ENCODE results near the gene ASPN. TPM values are rescaled to one million over a fixed set of nuclear protein-coding genes. Genes with fewer than 3 reads are reported as not detected.
"Not testable (repeated sequence)": the region's sequence is repeated elsewhere in the genome, so short reads cannot be mapped to it uniquely, and the experiment has no call there.

The ASPN gene
- total RNA-seq, 1 donor from 2014 or later, result not detected

DNA sequence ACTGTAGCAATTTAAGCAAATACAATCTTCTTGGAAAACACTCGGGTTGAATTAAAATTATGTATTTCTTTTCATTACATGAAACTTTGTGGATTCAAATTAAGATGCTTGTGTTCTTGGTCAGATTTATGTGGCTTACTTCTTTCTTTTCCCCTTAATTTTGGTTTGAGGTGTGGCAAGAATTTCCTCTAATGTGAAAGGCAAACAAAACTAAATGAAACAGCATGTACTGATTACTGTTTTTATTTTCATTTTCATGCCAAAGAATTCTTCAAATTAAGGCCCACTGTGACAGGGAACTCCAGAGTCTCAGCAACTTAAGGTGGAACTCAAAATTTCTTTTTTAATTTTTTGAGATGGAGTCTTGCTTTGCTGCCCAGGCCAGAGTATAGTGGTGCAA is 58.0 kb downstream of the ASPN start, which contains the start of gene OMD:
TSS of gene OMD (minus strand) at position 132 of the 400 bp plus-strand sequence. CDS start 6,913 bp downstream, outside the sequence.
- no peak for DNase-seq
- ATAC-seq (ENCODE audit: low read depth), result no peak
- no peaks in the 10 kb centered on the region for H3K27me3 Mint-ChIP-seq
- H3K9me3 Mint-ChIP-seq, result no peaks in the 10 kb centered on the region
- no peak within 1 kb of the TSS for H3K27ac Mint-ChIP-seq
- TF ChIP-seq, protein P1, sequence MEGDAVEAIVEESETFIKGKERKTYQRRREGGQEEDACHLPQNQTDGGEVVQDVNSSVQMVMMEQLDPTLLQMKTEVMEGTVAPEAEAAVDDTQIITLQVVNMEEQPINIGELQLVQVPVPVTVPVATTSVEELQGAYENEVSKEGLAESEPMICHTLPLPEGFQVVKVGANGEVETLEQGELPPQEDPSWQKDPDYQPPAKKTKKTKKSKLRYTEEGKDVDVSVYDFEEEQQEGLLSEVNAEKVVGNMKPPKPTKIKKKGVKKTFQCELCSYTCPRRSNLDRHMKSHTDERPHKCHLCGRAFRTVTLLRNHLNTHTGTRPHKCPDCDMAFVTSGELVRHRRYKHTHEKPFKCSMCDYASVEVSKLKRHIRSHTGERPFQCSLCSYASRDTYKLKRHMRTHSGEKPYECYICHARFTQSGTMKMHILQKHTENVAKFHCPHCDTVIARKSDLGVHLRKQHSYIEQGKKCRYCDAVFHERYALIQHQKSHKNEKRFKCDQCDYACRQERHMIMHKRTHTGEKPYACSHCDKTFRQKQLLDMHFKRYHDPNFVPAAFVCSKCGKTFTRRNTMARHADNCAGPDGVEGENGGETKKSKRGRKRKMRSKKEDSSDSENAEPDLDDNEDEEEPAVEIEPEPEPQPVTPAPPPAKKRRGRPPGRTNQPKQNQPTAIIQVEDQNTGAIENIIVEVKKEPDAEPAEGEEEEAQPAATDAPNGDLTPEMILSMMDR (IDR thresholded peaks at IDR 0.05), result no peak
- H3K4me1 Mint-ChIP-seq, result no peaks in the 10 kb centered on the region
- no peaks in the 10 kb centered on the region for H3K36me3 Mint-ChIP-seq (ENCODE audit: low read depth)
- intact Hi-C loops (cut with micrococcal nuclease), result no loop called here
- ChIA-PET CTCF (no interaction called here), POLR2A (no interaction called here)
- H3K4me3 Mint-ChIP-seq, result no peak within 1 kb of the TSS

DNA sequence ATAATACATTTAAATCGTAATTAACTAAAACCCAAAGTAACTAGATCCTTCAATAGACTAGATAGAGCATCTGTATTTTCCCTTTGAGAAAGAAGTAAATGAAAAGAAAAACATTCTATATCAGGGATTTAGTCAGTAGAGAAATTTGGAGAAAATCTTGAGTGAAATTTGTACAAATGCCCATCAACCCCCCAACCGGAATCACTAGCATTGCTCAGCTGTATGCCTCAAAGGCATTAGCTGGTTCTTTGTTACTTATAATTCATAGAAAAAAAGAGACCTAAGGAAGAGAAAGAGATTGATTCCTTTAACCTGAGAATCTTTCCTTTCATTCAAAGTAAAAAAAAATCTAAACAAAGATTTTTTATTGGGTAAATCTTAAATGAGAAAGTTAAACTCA is 58.7 kb downstream of the ASPN start:
- Mint-ChIP-seq H3K4me3 (no peak overlapping the region), H3K4me1 (no peaks in the 10 kb centered on the region), H3K27me3 (no peaks in the 10 kb centered on the region), H3K27ac (no peak overlapping the region), H3K9me3 (no peaks in the 10 kb centered on the region), H3K36me3 (ENCODE audit: low read depth) (no peaks in the 10 kb centered on the region)
- POLR2A ChIA-PET, result no interaction called here
- CTCF ChIA-PET, result no interaction called here
- DNase-seq, result no peak
- TF ChIP-seq, protein P1 (IDR thresholded peaks at IDR 0.05), result no peak
- intact Hi-C loops (cut with micrococcal nuclease), result no loop called here
- no peak for ATAC-seq (ENCODE audit: low read depth)

DNA sequence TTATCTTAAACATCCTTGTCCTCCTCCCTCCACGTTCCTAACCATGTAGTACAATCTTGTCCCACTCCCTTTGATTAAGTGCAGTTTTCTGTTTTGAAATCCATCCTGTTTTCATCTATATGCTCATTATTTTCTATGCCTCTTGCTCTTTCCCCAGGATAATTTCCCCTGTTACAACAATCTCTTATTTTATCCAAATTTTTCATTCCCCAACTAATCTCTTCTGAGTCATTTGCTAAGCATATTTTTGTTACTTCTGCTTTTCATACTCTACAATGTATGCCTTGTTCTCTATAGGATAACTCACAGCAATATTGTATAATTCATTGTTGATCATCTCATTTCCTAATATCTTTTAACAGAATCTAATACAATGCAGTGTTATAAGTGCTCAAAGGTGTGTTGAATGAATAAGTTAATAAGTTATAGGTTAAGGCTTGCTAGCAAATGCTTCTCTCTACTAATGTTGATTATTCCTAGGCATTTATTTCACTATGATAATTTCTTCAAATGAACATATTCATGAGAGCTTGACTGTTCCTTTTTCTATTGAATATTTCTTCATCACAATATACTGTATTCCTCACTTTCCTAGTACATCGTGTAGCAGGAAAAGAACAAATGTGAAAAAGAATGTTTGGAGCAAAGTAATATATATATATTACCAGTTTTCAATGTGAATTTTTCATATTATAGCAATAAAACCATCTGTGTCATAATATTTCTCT is 59.5 kb downstream of the ASPN start:
- POLR2A ChIA-PET, result no interaction called here

DNA sequence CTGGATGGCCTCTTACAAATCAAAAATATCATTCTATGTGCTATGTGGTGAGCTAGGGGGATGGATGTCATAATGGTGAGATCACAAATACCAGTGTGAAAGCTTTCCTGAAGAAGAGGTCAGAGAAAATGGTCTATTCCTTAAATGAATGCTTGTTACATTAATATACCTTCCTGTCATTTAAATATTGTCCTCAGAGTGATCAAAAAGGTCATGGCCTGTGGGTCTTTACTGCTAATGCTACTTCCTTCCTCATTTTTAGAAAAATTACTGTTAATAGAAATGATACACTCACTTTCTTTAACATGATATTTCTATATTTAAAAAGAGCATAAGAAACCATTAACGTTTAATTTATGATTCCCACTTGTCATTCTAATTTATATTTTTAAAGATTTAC is 67.7 kb downstream of the ASPN start:
- Mint-ChIP-seq H3K4me1 (peaks cover 11% of the 10 kb centered on the region), H3K27ac (no peak overlapping the region), H3K9me3 (no peaks in the 10 kb centered on the region), H3K27me3 (no peaks in the 10 kb centered on the region), H3K4me3 (no peak overlapping the region), H3K36me3 (ENCODE audit: low read depth) (no peaks in the 10 kb centered on the region)
- no peak for DNase-seq
- TF ChIP-seq, protein P1 (IDR thresholded peaks at IDR 0.05), result no peak
- intact Hi-C loops (cut with micrococcal nuclease), result no loop called here
- CTCF ChIA-PET, result no interaction called here
- POLR2A ChIA-PET, result no interaction called here
- no peak for ATAC-seq (ENCODE audit: low read depth)

More for the DNA sequence above, 59.5 kb downstream of the ASPN start:
- Mint-ChIP-seq H3K9me3 (no peaks in the 10 kb centered on the region), H3K4me3 (no peak overlapping the region), H3K36me3 (ENCODE audit: low read depth) (no peaks in the 10 kb centered on the region), H3K4me1 (no peaks in the 10 kb centered on the region), H3K27me3 (no peaks in the 10 kb centered on the region), H3K27ac (no peak overlapping the region)
- DNase-seq (no peak), ATAC-seq (ENCODE audit: low read depth) (no peak)
- CTCF ChIA-PET, result no interaction called here
- TF ChIP-seq, protein P1 (IDR thresholded peaks at IDR 0.05), result no peak
- intact Hi-C loops (cut with micrococcal nuclease), result no loop called here

DNA sequence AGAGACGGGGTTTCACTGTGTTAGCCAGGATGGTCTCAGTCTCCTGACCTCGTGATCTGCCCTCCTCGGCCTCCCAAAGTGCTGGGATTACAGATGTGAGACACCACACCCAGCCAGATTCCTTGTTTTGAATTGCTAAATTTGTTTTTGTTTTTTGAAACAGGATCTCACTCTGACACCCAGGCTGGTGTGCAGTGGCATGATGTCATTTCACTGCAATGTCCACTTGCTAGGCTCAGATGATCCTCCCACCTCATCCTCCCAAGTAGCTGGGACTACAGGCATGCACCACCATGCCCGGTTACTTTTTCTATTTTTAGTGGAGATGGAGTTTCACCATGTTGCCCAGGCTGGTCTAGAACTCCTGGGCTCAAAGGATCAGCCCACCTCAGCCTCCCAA is 71.1 kb downstream of the ASPN start:
- H3K27ac Mint-ChIP-seq; intact Hi-C loops (cut with micrococcal nuclease); POLR2A ChIA-PET; CTCF ChIA-PET; H3K9me3 Mint-ChIP-seq; DNase-seq; H3K36me3 Mint-ChIP-seq (ENCODE audit: low read depth); ATAC-seq (ENCODE audit: low read depth); H3K27me3 Mint-ChIP-seq; H3K4me3 Mint-ChIP-seq: not testable (repeated sequence)
- H3K4me1 Mint-ChIP-seq, result peaks cover 23% of the 10 kb centered on the region

Data from activated B cell treated with CpG ODN at 0.5 μM for 24 hours (primary cell).